K562 (cell line): ENCODE data around the gene CRLF1. TPM values are rescaled to one million over a fixed set of nuclear protein-coding genes. Genes with fewer than 3 reads are reported as not detected.

Experiments used
- ARID4B ChIP-seq: sonication (generic); formaldehyde crosslinking; IDR thresholded peaks from 2 replicates; pipeline ENCODE4 v1.8.0; 2022; ENCODE audit warnings: mild to moderate bottlenecking, missing genetic modification reagents
- CBX8 ChIP-seq: fragments of 200-600 bp; sonication (generic); IDR thresholded peaks from 2 replicates; pipeline ENCODE4 v1.6.1; 2012; ENCODE audit warnings: borderline replicate concordance, mixed run types, low read depth, mild to moderate bottlenecking, moderate library complexity, mixed read lengths, low read length, control low read depth, inconsistent platforms; ENCODE audit not compliant: poor library complexity, severe bottlenecking; ENCODE audit errors: extremely low read depth
- ZBTB40 ChIP-seq, 2 experiments: fragments of 450-650 bp in 1 of 2; sonication (generic) in 1 of 2; formaldehyde crosslinking in 1 of 2; IDR thresholded peaks; 2 replicates each; pipeline versions ENCODE4 v1.7.1 to v1.9.0; 2016 to 2022; ENCODE audit warnings: inconsistent platforms in 1 of 2, mild to moderate bottlenecking in 1 of 2, missing genetic modification reagents in 1 of 2
- polyA plus RNA-seq, 8 experiments: library from polyadenylated mRNA; depleted of rRNA in 4 of 8; stranded (reverse) in 5 of 8; unstranded in 3 of 8; fragments of >200 nt; fragmentation: Nextera tagmentation in 2 of 8; fragmentation: Illumina TruSeq in 1 of 8; extraction: Ambion mirVana in 2 of 8; extraction: Trizol in 1 of 8; gene quantifications; 2 replicates each; pipeline versions ENCODE4 v1.2.1 to v1.2.3, GENCODE V29; 2011 to 2014; ENCODE audit warnings: inconsistent platforms in 1 of 8, missing spikeins in 1 of 8
- total RNA-seq, 7 experiments: library from RNA; depleted of rRNA in 6 of 7; stranded (reverse); fragments of >200 nt in 6 of 7; fragmentation: Illumina TruSeq in 2 of 7; extraction: Trizol in 2 of 7; gene quantifications; 2 replicates each; pipeline versions ENCODE4 v1.2.1 to v1.2.3, GENCODE V29; 2011 to 2021; ENCODE audit warnings: low replicate concordance in 1 of 7

Gene CRLF1
- total and polyA plus RNA-seq, 9 of the 15 experiments (the other 6 are each of a cell fraction or from before 2014, with no cell fraction given) = 0.85 to 3.6 (median 1.7) TPM

GRCh38 chr19:18590273-18591272 is 16.0 kb downstream of the CRLF1 start (continued):
- TF ChIP-seq ARID4B (CRISPR knock-in tag) = peak; percentile 52
- no peak for TF ChIP-seq CBX8
- 0 out of 2 replicates have a peak, but pooled peaks have one; percentile 20 for TF ChIP-seq ZBTB40 (IDR thresholded peaks at IDR 0.05)
- TF ChIP-seq ZBTB40 (CRISPR knock-in tag; IDR thresholded peaks at IDR 0.05) = no peak
